H9 (cell line): Measurements from ENCODE around the gene HCN2. TPM values are rescaled to one million over a fixed set of nuclear protein-coding genes. Genes with fewer than 3 reads are reported as not detected.

Source experiments
- DNase-seq: peaks from one replicate; pipeline ENCODE4 v3.0.0-alpha.2; 2017
- H2AFZ ChIP-seq: one replicate; pipeline ENCODE4 v1.6.1; 2013; ENCODE audit warnings: mild to moderate bottlenecking, low read length, control low read depth, moderate library complexity
- H2AK5ac ChIP-seq: 2 replicates; pipeline ENCODE4 v1.6.1; 2013; ENCODE audit warnings: low read length, control low read depth, mixed read lengths; ENCODE audit not compliant: insufficient read length
- H2BK120ac ChIP-seq: one replicate; pipeline ENCODE4 v1.6.1; 2013; ENCODE audit warnings: low read depth, mild to moderate bottlenecking, low read length, control low read depth, inconsistent platforms; ENCODE audit not compliant: poor library complexity, severe bottlenecking
- H2BK12ac ChIP-seq: 2 replicates; pipeline ENCODE4 v1.6.1; 2013; ENCODE audit warnings: low read length, control low read depth, mixed read lengths, low read depth; ENCODE audit not compliant: insufficient read length
- H2BK15ac ChIP-seq: 2 replicates; pipeline ENCODE4 v1.6.1; 2013; ENCODE audit warnings: low read depth, low read length, control low read depth
- H2BK20ac ChIP-seq: one replicate; pipeline ENCODE4 v1.6.1; 2013; ENCODE audit warnings: low read depth, mild to moderate bottlenecking, low read length, control low read depth, inconsistent platforms; ENCODE audit not compliant: poor library complexity, severe bottlenecking
- H2BK5ac ChIP-seq: 2 replicates; pipeline ENCODE4 v1.6.1; 2013; ENCODE audit warnings: low read length, control low read depth, mixed read lengths; ENCODE audit not compliant: insufficient read length
- H3K14ac ChIP-seq: 2 replicates; pipeline ENCODE4 v1.6.1; 2013; ENCODE audit warnings: low read length, control low read depth; ENCODE audit not compliant: insufficient read depth
- H3K18ac ChIP-seq: 2 replicates; pipeline ENCODE4 v1.6.1; 2013; ENCODE audit warnings: low read depth, mild to moderate bottlenecking, mixed read lengths, low read length, control low read depth; ENCODE audit not compliant: insufficient read length
- H3K23ac ChIP-seq: 2 replicates; pipeline ENCODE4 v1.6.1; 2013; ENCODE audit warnings: low read length, control low read depth, mixed read lengths, low read depth; ENCODE audit not compliant: insufficient read length
- H3K23me2 ChIP-seq: 2 replicates; pipeline ENCODE4 v1.6.1; 2013; ENCODE audit warnings: low read depth, mild to moderate bottlenecking, mixed read lengths, low read length, control low read depth; ENCODE audit not compliant: insufficient read length, poor library complexity, severe bottlenecking
- H3K27ac ChIP-seq: 2 replicates; pipeline ENCODE4 v1.5.1; 2013; ENCODE audit warnings: low read length, control low read depth, mixed read lengths, low read depth; ENCODE audit not compliant: insufficient read length
- H3K27me3 ChIP-seq: 2 replicates; pipeline ENCODE4 v1.6.1; 2013; ENCODE audit warnings: low read length, control low read depth, inconsistent platforms; ENCODE audit not compliant: insufficient read depth
- H3K4ac ChIP-seq: 2 replicates; pipeline ENCODE4 v1.6.1; 2013; ENCODE audit warnings: low read depth, mild to moderate bottlenecking, control low read depth, inconsistent platforms, low read length, moderate library complexity
- H3K4me1 ChIP-seq: 2 replicates; pipeline ENCODE4 v1.6.1; 2013; ENCODE audit warnings: low read length, control low read depth, inconsistent platforms; ENCODE audit not compliant: insufficient read depth
- H3K4me2 ChIP-seq: 2 replicates; pipeline ENCODE4 v1.6.1; 2013; ENCODE audit warnings: low read length, control low read depth, mixed read lengths; ENCODE audit not compliant: insufficient read length, insufficient read depth
- H3K56ac ChIP-seq: 2 replicates; pipeline ENCODE4 v1.6.1; 2013; ENCODE audit warnings: low read depth, mild to moderate bottlenecking, mixed read lengths, low read length, control low read depth; ENCODE audit not compliant: insufficient read length
- H3K79me1 ChIP-seq: 2 replicates; pipeline ENCODE4 v1.6.1; 2013; ENCODE audit warnings: low read depth, mild to moderate bottlenecking, moderate library complexity, low read length, control low read depth, inconsistent platforms; ENCODE audit not compliant: insufficient read depth, poor library complexity, severe bottlenecking
- H3K79me2 ChIP-seq: 2 replicates; pipeline ENCODE4 v1.6.1; 2013; ENCODE audit warnings: low read length, control low read depth, inconsistent platforms; ENCODE audit not compliant: insufficient read depth
- H3K9ac ChIP-seq: 2 replicates; pipeline ENCODE4 v1.6.1; 2013; ENCODE audit warnings: low read length, control low read depth, mixed read lengths; ENCODE audit not compliant: insufficient read length; ENCODE audit errors: extremely low read depth
- H3K9me3 ChIP-seq: one replicate; pipeline ENCODE4 v1.6.1; 2013; ENCODE audit warnings: low read depth, low read length, inconsistent platforms; ENCODE audit not compliant: control insufficient read depth
- H3T11ph ChIP-seq: one replicate; pipeline ENCODE4 v1.6.1; 2013; ENCODE audit warnings: mild to moderate bottlenecking, low read length, control low read depth, inconsistent platforms
- H4K20me1 ChIP-seq: one replicate; pipeline ENCODE4 v1.6.1; 2013; ENCODE audit not compliant: control insufficient read depth, insufficient read length, insufficient read depth
- H4K5ac ChIP-seq: 2 replicates; pipeline ENCODE4 v1.6.1; 2013; ENCODE audit warnings: low read depth, mild to moderate bottlenecking, mixed read lengths, low read length, control low read depth; ENCODE audit not compliant: insufficient read length
- H4K8ac ChIP-seq: replicated peaks from 2 replicates; pipeline ENCODE4 v1.6.1; 2013; ENCODE audit warnings: low read length, control low read depth, mixed read lengths, low read depth; ENCODE audit not compliant: insufficient read length
- H4K91ac ChIP-seq: 2 replicates; pipeline ENCODE4 v1.6.1; 2013; ENCODE audit warnings: low read depth, mild to moderate bottlenecking, moderate library complexity, mixed read lengths, low read length, control low read depth; ENCODE audit not compliant: insufficient read length
- H3K27ac Mint-ChIP-seq, 3 experiments: 2 replicates in 2 of 3; 3 replicates in 1 of 3; pipeline ENCODE4 v1.8.0; 2020 to 2021; ENCODE audit warnings: mixed read lengths in 3 of 3, mild to moderate bottlenecking in 1 of 3, moderate library complexity in 1 of 3
- H3K27me3 Mint-ChIP-seq: 2 replicates; pipeline ENCODE4 v1.8.0; 2021; ENCODE audit warnings: low read depth, mild to moderate bottlenecking, moderate library complexity, mixed read lengths
- H3K36me3 Mint-ChIP-seq, 3 experiments: 2 replicates in 2 of 3; 3 replicates in 1 of 3; pipeline ENCODE4 v1.8.0; 2020 to 2021; ENCODE audit warnings: low read depth in 3 of 3, mixed read lengths in 3 of 3; ENCODE audit not compliant: insufficient read depth in 1 of 3
- H3K4me1 Mint-ChIP-seq, 2 experiments: 2 replicates each; pipeline ENCODE4 v1.8.0; 2020; ENCODE audit warnings: mixed read lengths in 2 of 2
- H3K4me3 Mint-ChIP-seq, 2 experiments: 2 replicates in 1 of 2; 3 replicates in 1 of 2; pipeline ENCODE4 v1.8.0; 2020 to 2021; ENCODE audit warnings: mild to moderate bottlenecking in 2 of 2, mixed read lengths in 2 of 2, moderate library complexity in 1 of 2
- H3K9me3 Mint-ChIP-seq, 2 experiments: 2 replicates in 1 of 2; 3 replicates in 1 of 2; pipeline ENCODE4 v1.8.0; 2020; ENCODE audit warnings: mild to moderate bottlenecking in 2 of 2, mixed read lengths in 2 of 2, moderate library complexity in 1 of 2
- WGBS: extraction: QIAGEN DNeasy Blood & Tissue Kit; methylation state at CpG from one replicate; pipeline ENCODE4 v1.1.7; 2013; ENCODE audit warnings: missing lambda C conversion rate, low lambda C conversion rate, mixed read lengths; ENCODE audit not compliant: insufficient read length; ENCODE audit errors: extremely low coverage; 5-methylcytosine and 5-hydroxymethylcytosine counted together
- total RNA-seq: library from RNA; stranded (reverse); gene quantifications from 2 replicates; pipeline ENCODE4 v1.2.1, GENCODE V29; 2021
- TF ChIP-seq, protein P1 (sequence below): fragments of 200-600 bp; sonication (generic); conservative IDR thresholded peaks from 3 replicates; pipeline ENCODE4 v1.8.0; 2021; ENCODE audit warnings: antibody characterized with exemption, mild to moderate bottlenecking

HCN2 gene
- total RNA-seq, 1 experiment from 2014 or later: 3.7 TPM

DNA sequence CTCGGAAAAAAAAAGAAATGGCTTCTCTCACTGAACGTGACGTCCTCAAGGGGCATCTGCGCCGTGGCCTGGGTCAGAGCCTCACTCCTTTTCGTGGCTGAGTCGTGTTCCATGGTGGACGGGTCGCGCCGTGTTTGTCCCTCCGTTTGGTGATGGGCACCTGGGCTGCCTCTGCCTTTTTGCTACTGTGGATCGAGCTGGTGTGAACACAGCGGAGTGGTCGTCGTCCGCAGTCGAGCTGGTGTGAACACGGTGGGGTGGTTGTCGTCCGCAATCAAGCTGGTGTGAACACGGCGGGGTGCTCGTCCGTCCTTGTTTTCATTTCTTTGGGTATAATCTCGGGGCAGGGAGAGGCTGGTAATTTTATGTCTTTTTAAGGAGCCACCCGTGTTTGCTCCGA, 11.6 kb downstream of the HCN2 start:
- H3K27me3 Mint-ChIP-seq: peaks cover 12% of the 10 kb centered on the region
- no peak overlapping the region for H3K27ac ChIP-seq

More for the DNA sequence above, 11.6 kb downstream of the HCN2 start:
- WGBS: no CpG with 5 or more reads among the region's 28 CpGs
- H3K27me3 ChIP-seq: no peaks in the 10 kb centered on the region
- H4K20me1 ChIP-seq: no peaks in the 10 kb centered on the region
- no peak overlapping the region for H4K91ac ChIP-seq
- H2AFZ ChIP-seq: no peak overlapping the region
- no peak overlapping the region for H4K5ac ChIP-seq
- no peak overlapping the region for H3K4ac ChIP-seq
- H2BK15ac ChIP-seq: no peak overlapping the region
- H3K23ac ChIP-seq: no peak overlapping the region
- no peaks in the 10 kb centered on the region for H3K79me2 ChIP-seq
- no peak overlapping the region for H2BK20ac ChIP-seq
- no peak overlapping the region for H3K27ac Mint-ChIP-seq
- peaks cover 29 to 37% of the 10 kb centered on the region in 2 experiments for H3K9me3 Mint-ChIP-seq
- H3K79me1 ChIP-seq: no peaks in the 10 kb centered on the region
- no peak overlapping the region for H3K9ac ChIP-seq
- no peak overlapping the region for H3K14ac ChIP-seq
- no peaks in the 10 kb centered on the region for H3K23me2 ChIP-seq
- peaks cover 5% of the 10 kb centered on the region for H3K9me3 ChIP-seq
- H2BK5ac ChIP-seq: no peak overlapping the region
- H2BK120ac ChIP-seq: no peak overlapping the region
- no peak overlapping the region for H3T11ph ChIP-seq
- H3K18ac ChIP-seq: no peak overlapping the region
- no peak overlapping the region for H3K56ac ChIP-seq
- no peaks in the 10 kb centered on the region for H3K4me1 Mint-ChIP-seq
- no peak overlapping the region for H2BK12ac ChIP-seq
- H3K4me3 Mint-ChIP-seq: no peak overlapping the region
- H3K4me2 ChIP-seq: no peak overlapping the region
- H2AK5ac ChIP-seq: no peak overlapping the region
- no peak overlapping the region for H4K8ac ChIP-seq
- peaks cover 0 to 2% (median 0%) of the 10 kb centered on the region in 3 experiments; a peak in 1 of 7 replicates for H3K36me3 Mint-ChIP-seq
- no peaks in the 10 kb centered on the region for H3K4me1 ChIP-seq
- no peak for DNase-seq
- TF ChIP-seq, protein P1, sequence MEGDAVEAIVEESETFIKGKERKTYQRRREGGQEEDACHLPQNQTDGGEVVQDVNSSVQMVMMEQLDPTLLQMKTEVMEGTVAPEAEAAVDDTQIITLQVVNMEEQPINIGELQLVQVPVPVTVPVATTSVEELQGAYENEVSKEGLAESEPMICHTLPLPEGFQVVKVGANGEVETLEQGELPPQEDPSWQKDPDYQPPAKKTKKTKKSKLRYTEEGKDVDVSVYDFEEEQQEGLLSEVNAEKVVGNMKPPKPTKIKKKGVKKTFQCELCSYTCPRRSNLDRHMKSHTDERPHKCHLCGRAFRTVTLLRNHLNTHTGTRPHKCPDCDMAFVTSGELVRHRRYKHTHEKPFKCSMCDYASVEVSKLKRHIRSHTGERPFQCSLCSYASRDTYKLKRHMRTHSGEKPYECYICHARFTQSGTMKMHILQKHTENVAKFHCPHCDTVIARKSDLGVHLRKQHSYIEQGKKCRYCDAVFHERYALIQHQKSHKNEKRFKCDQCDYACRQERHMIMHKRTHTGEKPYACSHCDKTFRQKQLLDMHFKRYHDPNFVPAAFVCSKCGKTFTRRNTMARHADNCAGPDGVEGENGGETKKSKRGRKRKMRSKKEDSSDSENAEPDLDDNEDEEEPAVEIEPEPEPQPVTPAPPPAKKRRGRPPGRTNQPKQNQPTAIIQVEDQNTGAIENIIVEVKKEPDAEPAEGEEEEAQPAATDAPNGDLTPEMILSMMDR: no peak
